Inferior parietal cortex (tissue), 1 donor: ENCODE results near the gene TERC.

Source experiments
- DNase-seq: peaks from one replicate; pipeline ENCODE4 v3.0.0-alpha.2; 2016; ENCODE audit errors: extremely low spot score

TERC gene

DNA sequence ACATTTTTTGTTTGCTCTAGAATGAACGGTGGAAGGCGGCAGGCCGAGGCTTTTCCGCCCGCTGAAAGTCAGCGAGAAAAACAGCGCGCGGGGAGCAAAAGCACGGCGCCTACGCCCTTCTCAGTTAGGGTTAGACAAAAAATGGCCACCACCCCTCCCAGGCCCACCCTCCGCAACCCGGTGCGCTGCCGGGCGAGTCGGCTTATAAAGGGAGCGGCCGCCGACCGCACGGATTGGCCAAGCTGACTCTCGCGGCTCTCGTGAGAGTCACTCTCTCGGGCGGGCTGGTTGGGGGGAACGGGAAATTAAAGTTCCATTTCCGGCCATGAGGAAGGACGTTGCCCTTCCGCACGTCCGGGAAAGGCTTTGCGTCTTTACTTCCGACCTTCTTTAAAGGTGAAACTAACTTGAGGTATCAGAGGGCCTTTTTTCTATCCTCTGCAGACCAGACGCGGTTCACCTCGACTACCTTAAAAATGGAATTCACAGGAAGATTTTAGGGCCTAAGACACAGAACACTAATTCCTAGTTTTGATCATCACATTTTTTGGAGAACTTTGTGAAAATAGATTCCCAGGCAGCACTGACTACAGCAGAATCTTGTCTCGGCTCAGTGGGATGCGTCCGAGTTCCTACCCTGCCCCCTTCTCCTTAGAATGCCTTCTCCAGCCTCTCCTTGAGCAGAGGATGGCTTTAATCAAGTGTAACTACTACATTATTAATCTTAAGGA, at the start of gene TERC:
Gene TERC (minus strand): TSS at position 179 of the 731 bp plus-strand sequence.
- peak; percentile 91 for DNase-seq

DNA sequence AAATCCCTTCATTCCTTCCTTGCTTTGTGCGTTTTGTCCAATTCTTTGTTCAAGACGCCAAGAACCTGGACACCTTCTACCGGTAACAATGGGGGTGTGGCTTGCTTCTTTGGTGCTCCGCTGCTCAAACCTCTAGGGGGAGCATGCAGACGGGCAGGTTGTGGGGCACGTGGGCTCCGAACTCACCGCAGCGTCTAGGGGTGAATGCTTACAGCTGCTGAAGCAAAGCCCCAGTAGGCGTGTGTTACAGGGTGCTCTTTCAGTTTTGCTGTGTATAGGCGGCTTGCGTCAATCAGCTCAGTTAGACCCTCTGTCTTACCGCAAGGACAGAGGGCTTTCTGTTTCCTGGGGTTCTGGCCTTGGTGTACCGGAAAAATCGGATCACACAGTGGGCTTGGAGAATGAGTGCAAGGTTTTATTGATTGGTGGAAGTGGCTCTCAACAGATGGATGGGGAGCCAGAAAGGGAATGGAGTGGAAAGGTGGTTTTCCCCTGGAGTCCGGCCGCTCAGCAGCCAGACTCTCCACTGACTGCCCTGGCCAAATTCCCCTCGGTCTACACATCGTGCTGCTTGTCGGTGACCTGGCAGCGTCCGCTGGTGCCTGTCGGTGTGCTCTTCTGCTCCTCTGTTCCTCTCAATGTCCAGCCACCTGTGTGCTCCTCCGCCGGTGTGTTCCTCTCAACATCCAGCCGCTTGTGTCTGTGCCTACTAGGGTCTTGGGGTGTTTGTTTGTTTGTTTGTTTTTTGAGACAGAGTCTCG, 49.1 kb upstream of the TERC start:
- no peak for DNase-seq

DNA sequence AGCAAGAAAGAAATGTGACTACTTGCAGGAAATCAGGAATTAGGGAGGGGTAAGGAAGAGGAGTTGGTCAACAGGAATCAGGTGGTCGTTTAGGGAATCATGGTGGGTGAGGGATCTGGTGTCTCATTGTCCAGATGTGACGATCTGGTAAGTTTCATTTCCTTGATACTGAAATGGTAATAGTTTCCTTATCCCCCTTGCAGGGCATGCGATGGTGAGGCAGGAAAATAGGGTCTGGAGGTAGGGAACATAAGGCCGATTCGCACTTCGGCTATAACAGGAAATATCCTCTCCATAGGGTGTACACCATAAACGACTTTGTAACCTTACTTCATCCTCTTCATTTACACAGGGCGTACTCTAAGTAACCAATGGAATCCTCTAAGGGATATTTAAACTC, 48.4 kb upstream of the TERC start:
- no peak for DNase-seq

DNA sequence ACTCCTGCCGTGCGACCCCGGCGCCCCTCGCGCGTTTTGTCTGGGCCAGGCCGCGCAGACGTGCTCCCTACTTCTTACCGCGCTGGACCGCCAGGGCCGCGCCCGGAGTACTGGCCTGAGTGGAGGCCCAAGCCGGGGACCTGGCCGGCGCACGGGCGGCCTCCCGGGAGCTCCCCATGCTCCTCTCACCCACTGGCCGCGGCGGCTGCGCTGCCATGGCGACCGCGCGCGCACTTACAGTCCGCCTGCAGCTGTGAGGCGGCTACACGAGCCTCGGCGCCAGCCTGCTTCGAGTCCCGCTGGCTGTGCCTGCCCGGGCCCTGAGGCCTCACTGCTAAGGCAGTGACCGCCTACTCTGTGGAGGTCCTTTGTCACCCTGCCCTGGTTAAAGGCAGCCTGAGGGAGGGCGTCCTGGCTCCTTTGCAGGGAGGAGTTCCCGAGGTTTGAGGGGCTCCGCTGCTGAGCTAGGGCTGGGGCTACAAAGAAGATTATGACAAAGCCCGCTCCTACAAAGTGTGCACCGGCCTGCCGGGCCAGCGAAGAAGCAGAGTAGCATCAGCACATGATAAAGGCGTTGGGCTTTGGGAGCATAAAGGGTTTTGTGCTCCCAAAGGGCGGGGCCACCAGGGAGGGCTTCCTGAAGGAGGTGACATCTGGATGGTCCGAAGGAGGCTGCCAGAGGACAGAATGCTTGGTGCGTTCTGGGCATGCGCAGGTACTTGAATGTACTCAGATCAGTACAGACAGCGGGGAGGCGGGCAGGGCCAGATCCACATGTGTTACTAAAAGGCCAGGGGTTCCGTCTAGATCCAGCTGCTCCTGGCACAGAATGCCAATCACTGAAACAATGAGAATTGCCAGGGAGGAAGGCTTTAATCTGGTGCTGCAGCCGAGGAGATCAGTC, 47.7 kb upstream of the TERC start, which contains the start of the genes LRRC34 and LRRIQ4:
Gene LRRC34 (minus strand): TSS at position 573 of the 904 bp plus-strand sequence. CDS start 356 bp downstream, at position 217.
Gene LRRIQ4 (plus strand): TSS at position 539 of the 904 bp plus-strand sequence. CDS start 9,052 bp downstream, outside the sequence.
- peak; percentile 67 for DNase-seq

DNA sequence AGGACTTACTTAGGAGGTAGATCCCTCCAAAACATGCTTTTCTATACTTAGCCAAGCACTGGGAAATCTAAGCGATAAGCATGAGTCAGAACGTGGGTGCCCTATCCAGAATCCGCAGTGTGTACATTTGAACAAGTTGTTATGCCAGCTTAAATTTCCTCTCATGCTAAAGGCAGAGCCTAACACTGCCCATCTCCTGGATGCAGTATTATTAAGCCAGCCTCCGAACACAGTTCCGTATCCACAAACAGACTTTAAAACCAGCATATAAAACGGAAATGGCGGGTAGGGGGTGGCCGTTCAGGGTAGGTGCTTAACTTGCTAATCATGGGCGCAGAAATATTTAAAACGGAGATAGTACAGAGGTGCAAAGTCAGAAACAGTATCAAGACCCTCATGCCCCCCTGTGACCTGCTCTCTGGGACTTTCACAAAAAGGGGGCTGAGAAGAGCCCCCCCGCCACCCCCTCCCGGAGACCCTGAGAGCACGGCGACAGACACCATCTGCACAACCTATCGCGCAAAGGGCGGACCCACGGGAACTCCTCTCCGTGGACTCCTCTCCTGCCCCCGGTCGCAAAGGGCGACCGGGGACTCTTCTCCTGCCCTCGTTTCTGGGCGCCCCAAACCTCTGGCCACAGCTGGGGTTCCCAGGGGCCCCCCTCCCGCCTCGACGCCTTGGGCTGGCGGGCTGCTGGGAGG, 46.9 kb upstream of the TERC start:
- DNase-seq: peak; percentile 70

DNA sequence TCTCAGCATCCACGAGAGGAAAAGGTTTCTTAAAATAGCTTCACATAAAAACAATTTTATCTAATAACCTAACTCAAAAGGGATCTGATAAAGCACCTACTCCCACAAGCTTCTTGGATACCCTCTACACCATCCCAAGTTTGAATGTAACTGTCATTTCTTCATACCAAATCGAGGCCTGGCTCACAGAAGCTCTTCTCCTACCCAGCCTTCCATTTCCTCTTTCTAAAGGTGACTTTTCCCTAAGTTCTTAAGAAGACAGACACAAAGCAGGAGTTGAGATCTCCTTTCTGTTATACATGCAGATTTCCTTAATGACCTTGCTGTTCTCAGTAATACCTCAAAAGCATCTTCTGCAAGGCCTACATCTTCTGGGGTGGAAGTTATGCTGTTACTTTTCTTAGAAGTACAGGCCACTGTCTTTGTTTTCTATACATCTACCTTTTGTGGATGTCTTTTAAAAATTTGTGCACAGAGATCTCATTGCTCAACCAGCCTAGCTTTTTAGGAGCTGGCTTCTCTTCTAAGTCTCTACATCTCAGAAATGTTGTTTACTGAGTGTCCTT, 44.5 kb upstream of the TERC start:
- no peak for DNase-seq

DNA sequence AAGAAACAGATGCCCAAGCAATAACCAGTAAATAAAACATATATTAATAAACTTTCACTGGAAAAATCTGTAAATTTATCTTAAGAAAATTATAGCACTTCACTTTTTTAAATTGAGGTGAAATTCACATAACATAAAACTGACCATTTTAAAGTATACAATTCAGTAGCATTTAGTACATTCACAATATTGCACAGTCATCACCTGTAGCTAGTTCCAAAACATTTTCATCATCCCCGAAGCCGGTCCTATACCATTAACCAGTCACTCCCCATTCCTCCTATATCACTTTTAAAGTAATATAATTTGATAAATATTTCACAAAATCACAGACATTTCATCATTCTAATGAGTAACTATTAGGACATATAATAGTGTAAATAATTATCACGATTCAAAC, 39.8 kb upstream of the TERC start:
- no peak for DNase-seq

DNA sequence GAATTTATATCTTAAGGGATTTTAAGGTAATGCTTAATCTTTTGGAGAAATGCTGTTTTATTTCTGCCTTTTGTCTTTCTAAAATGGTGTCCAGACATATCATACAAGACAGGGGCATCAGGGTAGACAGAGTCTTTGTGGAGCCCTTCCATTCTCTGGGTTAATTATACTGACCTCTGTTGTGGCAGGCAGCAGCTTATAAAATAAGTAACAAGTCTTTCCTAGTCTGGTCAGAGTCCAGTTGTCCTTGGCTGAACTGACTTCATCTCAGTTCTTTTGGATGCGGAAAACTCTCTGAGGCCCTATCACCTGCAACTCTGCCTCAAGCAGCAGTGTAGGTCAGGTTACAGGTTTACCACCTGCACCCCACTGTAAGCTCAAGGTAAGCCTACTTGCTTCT, 27.5 kb upstream of the TERC start:
- DNase-seq: no peak

DNA sequence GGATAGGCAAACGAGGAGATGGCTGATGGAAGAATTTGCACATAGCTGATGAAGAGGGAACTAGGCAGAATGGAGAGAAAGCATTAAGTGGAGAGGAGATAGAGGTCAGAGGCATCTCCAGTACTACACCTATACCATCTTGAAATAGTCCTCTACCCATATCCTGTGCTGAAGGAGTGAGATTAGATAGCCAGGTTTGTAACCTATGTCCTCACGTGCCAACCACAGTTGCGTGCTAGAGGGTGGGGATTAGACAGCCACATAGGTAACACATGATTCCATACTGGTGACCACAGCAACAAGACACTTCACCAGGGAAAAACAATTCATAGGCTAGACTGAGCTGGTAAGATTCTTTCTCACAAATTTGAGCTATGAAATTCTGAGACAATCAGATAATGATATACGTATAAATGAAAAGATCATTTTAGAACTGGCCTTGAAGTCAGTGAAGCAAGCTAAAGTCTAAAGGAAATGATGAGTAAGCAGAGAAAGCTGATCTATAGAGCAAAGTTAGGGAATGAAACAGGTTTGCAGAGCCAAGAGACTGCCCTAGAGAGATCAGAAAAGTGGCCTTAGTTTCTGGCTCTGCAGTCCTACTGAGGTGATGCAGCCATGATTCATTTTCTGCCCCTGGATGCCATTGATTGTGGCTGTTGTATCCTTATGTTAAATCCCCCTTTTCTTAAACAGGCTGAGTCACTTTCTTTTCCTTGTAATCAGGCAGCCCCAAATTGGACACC, 26.0 kb upstream of the TERC start:
- no peak for DNase-seq

DNA sequence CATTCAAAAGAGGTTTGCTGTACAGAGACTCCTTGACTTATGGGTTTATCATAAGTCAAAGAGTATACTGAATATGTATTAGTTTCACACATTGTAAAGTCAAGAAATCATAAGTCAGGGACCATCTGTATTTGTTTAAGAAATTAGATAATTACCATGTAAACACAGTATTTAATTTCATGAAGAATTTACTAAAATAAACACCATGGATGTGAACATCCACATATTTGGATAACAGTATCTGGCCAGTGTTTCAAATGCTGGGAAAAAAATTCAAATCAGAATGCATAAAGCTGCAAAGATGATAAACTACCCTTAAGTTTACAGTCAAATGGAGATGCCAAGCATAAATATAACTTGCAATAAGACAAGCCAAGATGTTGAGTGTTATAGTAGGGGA, 25.4 kb upstream of the TERC start:
- no peak for DNase-seq

DNA sequence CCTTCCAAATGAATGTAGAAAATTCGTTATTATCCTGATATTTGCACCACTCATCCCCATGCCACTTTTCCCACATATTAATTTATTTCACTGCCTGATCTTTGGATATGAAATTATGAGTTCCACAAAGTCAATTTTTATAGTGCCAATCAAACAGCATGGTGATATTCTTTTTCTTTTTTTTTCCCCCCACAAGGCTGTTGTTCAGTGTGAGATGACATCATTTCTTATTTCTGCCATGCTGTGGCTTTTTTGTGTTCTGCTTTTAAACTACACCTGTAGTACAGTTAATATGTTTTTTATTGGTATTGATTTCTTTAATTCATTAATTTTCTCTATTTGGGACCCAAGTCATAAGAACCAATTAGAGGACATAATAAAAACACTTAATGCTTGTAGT, 22.9 kb upstream of the TERC start:
- no peak for DNase-seq

DNA sequence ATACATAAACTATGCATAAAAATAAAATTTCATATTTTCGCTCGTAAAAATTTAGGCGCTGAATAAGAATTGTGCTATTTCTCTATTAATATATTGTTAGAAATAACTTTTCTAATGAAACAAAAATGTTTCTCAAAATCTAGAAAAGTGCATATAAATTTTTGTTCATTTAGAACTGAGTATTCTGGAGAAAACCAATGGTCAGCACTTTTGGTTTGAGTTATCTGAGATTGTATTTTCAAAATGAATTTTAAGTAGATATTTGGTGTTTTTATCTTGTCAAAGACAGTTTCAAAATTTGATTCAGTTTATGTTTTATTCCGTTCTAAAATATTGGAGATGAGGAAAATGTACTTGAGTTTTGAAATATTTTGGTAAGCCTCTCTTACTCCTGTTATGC, 22.3 kb upstream of the TERC start:
- no peak for DNase-seq

DNA sequence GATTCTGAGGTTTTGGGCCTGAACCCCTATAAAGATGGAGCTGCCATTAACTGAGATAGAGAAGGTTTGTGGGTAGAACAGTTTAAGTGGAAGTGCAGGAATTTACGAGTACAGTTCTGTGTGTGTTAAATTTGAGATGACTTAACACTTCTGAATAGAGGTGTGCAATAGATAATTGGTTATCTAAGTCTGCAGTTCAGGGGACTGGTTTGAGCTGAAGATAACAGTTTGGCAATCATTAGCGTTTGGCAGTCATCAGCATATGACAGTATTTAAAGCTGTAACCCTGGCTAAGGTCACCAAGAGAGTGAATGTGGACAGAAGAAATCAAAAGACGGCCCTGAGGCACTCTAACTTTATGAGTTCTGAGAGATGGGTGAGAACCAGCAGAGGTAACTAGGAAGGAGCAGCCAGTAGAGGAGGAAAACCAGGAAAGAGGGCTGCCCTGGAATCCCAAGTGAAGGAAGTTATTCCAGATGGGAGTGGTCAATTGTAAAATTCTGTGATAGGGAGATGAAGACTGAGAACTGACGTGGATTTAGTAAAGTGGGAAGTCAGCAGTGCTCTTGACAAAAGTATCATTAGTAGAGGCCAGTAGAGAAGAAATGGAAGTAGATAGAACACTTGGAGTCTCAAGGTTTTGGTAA, 16.5 kb upstream of the TERC start:
- no peak for DNase-seq

DNA sequence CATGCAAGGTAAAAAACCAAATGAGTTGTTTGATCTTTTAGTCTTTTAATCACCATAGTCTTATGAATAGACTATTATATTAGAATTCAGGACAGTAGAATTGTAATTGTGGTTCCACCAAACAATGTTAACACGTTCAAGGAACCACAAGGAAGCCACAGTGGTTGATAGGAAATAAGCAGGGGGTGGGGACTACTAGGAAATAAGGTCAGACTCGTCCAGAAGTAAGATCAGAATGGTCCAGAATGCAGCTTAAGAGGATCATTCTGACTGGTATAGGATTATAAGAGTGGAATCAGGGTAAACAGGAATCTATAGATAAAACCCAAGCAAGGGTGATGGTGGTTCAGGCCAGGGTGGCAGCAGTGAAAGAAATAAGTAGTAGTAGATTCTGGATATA, 15.9 kb upstream of the TERC start:
- no peak for DNase-seq

DNA sequence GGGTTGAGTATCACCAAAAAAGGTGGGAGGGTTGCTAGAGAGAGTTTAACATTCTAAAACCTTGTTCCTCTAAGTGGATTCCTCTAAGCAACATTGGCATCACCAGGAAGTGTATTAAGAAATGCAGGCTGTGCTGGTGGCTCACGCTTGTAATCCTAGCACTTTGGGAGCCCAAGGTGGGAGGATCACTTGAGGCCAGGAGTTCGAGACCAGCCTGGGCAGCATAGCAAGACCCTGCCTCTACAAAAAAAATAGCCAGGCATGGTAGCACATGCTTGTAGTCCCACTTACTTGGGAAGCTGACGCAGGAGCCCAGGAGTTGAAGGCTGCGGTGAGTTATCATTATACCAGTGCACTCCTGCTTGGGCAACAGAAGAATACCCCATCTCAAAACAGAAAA, 13.0 kb upstream of the TERC start:
- no peak for DNase-seq

DNA sequence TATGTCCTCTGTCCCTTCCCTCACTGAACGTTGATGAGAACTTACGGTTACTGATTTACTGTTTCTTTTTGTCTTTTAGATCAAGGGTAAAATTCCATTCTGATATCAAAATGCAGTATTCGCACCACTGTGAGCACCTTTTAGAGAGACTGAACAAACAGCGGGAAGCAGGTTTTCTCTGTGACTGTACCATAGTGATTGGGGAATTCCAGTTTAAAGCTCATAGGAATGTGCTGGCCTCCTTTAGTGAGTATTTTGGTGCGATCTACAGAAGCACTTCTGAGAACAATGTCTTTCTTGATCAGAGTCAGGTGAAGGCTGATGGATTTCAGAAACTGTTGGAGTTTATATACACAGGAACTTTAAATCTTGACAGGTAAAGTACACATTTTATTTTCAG, 9.3 kb upstream of the TERC start:
- no peak for DNase-seq

DNA sequence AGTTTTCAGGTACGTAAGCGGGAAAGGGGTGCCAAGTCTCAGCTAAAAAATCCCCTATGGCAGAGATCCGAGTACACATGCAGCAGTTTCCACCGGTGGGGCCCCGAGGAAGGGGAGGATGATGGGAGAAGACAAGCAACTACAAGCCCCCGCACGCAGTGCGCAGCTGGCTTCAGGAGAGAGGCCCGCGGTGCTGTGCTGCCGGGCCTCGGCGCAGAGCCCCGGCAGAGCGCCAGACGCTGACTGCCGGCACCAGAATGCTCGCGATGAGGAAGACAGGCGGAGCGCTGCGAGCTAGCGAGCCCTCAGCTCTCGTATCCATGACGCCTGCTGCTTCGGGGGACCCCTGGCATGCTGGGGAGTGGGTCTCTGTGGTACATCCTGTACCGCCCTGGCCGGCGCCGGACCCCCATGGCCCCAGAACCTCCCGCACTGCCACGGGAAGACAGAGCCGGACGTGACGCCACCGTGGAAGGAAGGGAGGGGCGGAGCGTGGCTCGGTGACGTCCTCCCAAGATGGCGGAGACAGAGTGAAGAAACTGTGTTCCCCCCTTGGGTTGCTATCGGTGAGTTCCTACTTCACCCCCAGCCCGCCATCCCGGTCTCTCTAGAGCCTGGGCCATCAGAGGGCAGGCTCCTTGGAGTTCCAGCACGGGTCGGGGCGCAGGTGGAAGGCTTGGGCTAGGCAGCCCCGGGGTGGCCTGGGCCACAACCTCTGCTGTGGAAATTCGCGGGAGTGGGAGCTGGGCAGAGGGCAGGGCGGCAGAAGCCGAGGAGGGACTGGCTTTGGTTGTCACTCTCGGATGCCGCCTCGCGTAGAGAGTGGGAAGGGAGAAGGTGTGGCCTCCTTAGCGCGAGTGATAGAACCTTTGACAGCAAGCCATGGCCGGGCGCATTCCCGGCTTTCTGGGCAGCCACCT, 8.3 kb upstream of the TERC start, which contains the start of gene MYNN:
Gene MYNN (plus strand): TSS at position 500 of the 920 bp plus-strand sequence. CDS start 900 bp downstream, outside the sequence.
- peak; percentile 95 for DNase-seq

DNA sequence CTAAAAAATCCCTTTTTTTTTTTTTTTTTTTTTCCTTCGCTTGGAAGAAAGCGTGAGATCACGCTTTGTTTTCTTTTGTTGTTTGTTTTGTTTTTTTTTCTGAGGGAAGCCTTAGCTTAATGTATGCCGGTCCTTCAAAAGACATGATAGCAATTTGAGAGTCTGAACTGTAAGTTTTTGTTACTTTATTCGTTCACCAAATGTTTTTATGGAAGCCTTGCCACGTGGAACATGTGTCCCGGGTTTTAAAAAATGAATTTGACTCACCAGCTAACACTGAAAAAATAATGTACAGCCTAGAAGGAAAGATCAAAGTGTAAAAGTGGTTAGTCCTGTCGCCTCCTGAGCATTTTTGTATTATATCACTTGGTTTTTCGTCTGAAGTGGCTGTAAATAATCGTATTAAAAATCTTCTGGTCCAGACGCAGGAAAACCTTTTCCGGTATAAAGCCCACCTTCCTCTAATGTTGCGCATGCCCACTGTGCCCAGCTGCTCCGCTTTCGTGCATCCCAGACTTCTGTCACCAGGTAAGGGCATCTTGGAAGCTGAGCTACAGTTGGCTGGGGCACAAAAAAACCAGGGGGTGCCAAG, 7.5 kb upstream of the TERC start:
- peak; percentile 84 for DNase-seq
